ENCODE measurements around the gene ARL16. TPM values are rescaled to one million over a fixed set of nuclear protein-coding genes. Genes with fewer than 3 reads are reported as not detected.

ARL16 gene
- total and polyA plus RNA-seq, 3 experiments from 2014 or later: 16.3 to 33.0 (median 19.7) TPM

GRCh38 chr17:81702934-81703746 is 19.5 kb upstream of the ARL16 start, which contains the start of gene MRPL12:
TSS of gene MRPL12 (plus strand) at chr17:81703367. CDS start at chr17:81703502, 135 bp downstream.
- Mint-ChIP-seq H3K4me3 (peak within 1 kb of the TSS; percentile 85 to 99 (median 90)), H3K4me1 (peaks cover 19 to 41% (median 23%) of the 10 kb centered on the region in 3 donors), H3K27ac (peak within 1 kb of the TSS; percentile 94 to 98 (median 96)), H3K36me3 (peaks cover 0 to 57% (median 4%) of the 10 kb centered on the region in 3 donors), H3K27me3 (no peaks in the 10 kb centered on the region), H3K9me3 (no peaks in the 10 kb centered on the region)
- POLR2A ChIA-PET: interaction anchor here (1.0 to 2.8 kb wide), 8 partner anchors 8 to 320 kb away, joined by 3 to 38 read pairs (median 4); partner anchors contain the start of genes ARHGDIA, ARL16, CENPX and HGS
- Histone ChIP-seq H3K27me3 (ENCODE audit: insufficient read depth, low read length, poor library complexity, severe bottlenecking) (no peaks in the 10 kb centered on the region), H3K4me1 (ENCODE audit: insufficient read depth, low read length) (peaks cover 31% of the 10 kb centered on the region), H3K9me3 (ENCODE audit: low read length) (no peaks in the 10 kb centered on the region), H3K36me3 (ENCODE audit: insufficient read depth, low read length) (peaks cover 11% of the 10 kb centered on the region), H3K4me3 (ENCODE audit: low read length) (peak within 1 kb of the TSS; percentile 63), H3K27ac (ENCODE audit: low read depth, low read length) (peak within 1 kb of the TSS; percentile 91)
- CTCF ChIA-PET: interaction anchor here (1.4 to 2.2 kb wide), 2 partner anchors 19 to 335 kb away, joined by 3 to 12 read pairs; partner anchors contain the start of genes ARL16, DCXR and HGS
- peak; percentile 84 to 92 (median 85) for DNase-seq

- DNase-seq: no peak
- POLR2A ChIA-PET: interaction anchor here (0.6 to 2.8 kb wide), 3 partner anchors 18 to 267 kb away, joined by 3 to 38 read pairs (median 4); partner anchors contain the start of genes ARL16 and HGS
- peak overlapping the region; percentile 85 to 99 (median 90) for H3K4me3 Mint-ChIP-seq
- no peaks in the 10 kb centered on the region for H3K9me3 Mint-ChIP-seq
- no peak overlapping the region for H3K4me3 ChIP-seq (ENCODE audit: low read length)
- H3K27me3 Mint-ChIP-seq: no peaks in the 10 kb centered on the region
- H3K27ac ChIP-seq (ENCODE audit: low read depth, low read length): peak overlapping the region; percentile 91
- H3K27ac Mint-ChIP-seq: peak overlapping the region; percentile 47 to 98 (median 95)
- peaks cover 19 to 41% (median 25%) of the 10 kb centered on the region in 3 donors for H3K4me1 Mint-ChIP-seq
- no peaks in the 10 kb centered on the region for H3K27me3 ChIP-seq (ENCODE audit: insufficient read depth, low read length, poor library complexity, severe bottlenecking)
- peaks cover 31% of the 10 kb centered on the region for H3K4me1 ChIP-seq (ENCODE audit: insufficient read depth, low read length)
- peaks cover 0 to 63% (median 4%) of the 10 kb centered on the region in 3 donors for H3K36me3 Mint-ChIP-seq
- CTCF ChIA-PET: interaction anchor here (0.9 kb wide), 1 partner anchor 158 kb away, joined by 3 read pairs; no protein-coding TSS in a partner anchor
- peaks cover 22% of the 10 kb centered on the region for H3K36me3 ChIP-seq (ENCODE audit: insufficient read depth, low read length)
- H3K9me3 ChIP-seq (ENCODE audit: low read length): no peaks in the 10 kb centered on the region
These were observed 17.9 kb upstream of the ARL16 start for GRCh38 chr17:81701288-81702071.

- Mint-ChIP-seq H3K4me1 (peaks cover 19 to 37% (median 25%) of the 10 kb centered on the region in 3 donors), H3K4me3 (peak overlapping the region in 5 of 7 donors; percentile 8 to 99 (median 80)), H3K27me3 (no peaks in the 10 kb centered on the region), H3K27ac (peak overlapping the region; percentile 29 to 96 (median 53)), H3K9me3 (no peaks in the 10 kb centered on the region), H3K36me3 (peaks cover 0 to 63% (median 1%) of the 10 kb centered on the region in 3 donors)
- no peak for DNase-seq
- Histone ChIP-seq H3K4me1 (ENCODE audit: insufficient read depth, low read length) (peaks cover 31% of the 10 kb centered on the region), H3K36me3 (ENCODE audit: insufficient read depth, low read length) (peaks cover 23% of the 10 kb centered on the region), H3K9me3 (ENCODE audit: low read length) (no peaks in the 10 kb centered on the region), H3K4me3 (ENCODE audit: low read length) (no peak overlapping the region), H3K27me3 (ENCODE audit: insufficient read depth, low read length, poor library complexity, severe bottlenecking) (no peaks in the 10 kb centered on the region), H3K27ac (ENCODE audit: low read depth, low read length) (no peak overlapping the region)
- ChIA-PET CTCF (no interaction called here), POLR2A (interaction anchor here (2.8 kb wide), 1 partner anchor 17 kb away, joined by 38 read pairs; the partner anchor contains the start of genes ARL16 and HGS)
These were observed 17.0 kb upstream of the ARL16 start for GRCh38 chr17:81700353-81701287.

DNA sequence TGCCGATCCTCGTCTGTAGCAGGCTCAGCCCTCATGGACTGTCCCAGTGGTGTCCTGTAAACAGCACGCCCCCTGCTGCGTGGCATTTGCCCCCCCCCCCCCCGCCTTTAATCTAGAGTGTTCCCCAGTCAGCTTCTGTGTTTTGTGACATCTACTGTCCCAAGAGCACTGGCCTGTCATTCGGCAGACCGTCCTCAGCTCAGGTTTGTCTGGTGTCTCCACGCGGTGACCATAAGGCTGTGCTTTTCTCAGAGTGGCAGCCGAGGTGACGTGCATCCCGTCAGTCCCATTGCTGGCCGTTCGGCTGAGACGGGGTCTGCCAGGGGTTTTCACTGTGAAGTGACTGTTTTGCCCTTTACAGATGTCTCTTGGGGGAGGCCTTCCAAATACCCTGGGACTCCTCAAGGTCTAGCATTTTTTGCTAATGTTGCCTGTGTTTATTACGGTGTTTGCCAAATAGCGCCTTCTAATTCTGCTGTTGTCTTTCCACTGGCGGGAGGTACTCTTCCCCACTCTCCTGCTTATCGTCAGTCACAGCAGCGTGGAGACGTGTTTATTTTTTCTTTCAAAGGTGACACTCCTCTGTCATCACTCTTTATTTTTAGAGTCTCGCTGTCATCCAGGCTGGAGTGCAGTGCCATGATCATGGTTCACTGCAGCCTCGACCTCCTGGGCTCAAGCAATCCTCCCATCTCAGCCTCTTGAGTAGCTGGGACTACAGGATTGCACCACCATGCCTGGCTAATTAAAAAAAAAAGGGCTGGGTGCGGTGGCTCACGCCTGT is 13.9 kb upstream of the ARL16 start:
- no peak for DNase-seq
- no peaks in the 10 kb centered on the region for H3K27me3 Mint-ChIP-seq
- peak overlapping the region in 1 of 7 donors; percentile 40 for H3K4me3 Mint-ChIP-seq
- CTCF ChIA-PET: no interaction called here
- H3K27ac ChIP-seq (ENCODE audit: low read depth, low read length): no peak overlapping the region
- H3K36me3 Mint-ChIP-seq: peaks cover 0 to 76% (median 0%) of the 10 kb centered on the region in 3 donors
- POLR2A ChIA-PET: no interaction called here
- H3K4me1 Mint-ChIP-seq: peaks cover 5 to 22% (median 12%) of the 10 kb centered on the region in 3 donors
- no peak overlapping the region for H3K4me3 ChIP-seq (ENCODE audit: low read length)
- peak overlapping the region in 3 of 8 donors; percentile 22 to 50 (median 26) for H3K27ac Mint-ChIP-seq
- peaks cover 23% of the 10 kb centered on the region for H3K36me3 ChIP-seq (ENCODE audit: insufficient read depth, low read length)
- H3K9me3 Mint-ChIP-seq: no peaks in the 10 kb centered on the region
- no peaks in the 10 kb centered on the region for H3K27me3 ChIP-seq (ENCODE audit: insufficient read depth, low read length, poor library complexity, severe bottlenecking)
- no peaks in the 10 kb centered on the region for H3K9me3 ChIP-seq (ENCODE audit: low read length)
- H3K4me1 ChIP-seq (ENCODE audit: insufficient read depth, low read length): peaks cover 18% of the 10 kb centered on the region

GRCh38 chr17:81696218-81696941 is 12.8 kb upstream of the ARL16 start:
- Histone ChIP-seq H3K27ac (ENCODE audit: low read depth, low read length) (no peak overlapping the region), H3K27me3 (ENCODE audit: insufficient read depth, low read length, poor library complexity, severe bottlenecking) (no peaks in the 10 kb centered on the region), H3K4me3 (ENCODE audit: low read length) (no peak overlapping the region), H3K9me3 (ENCODE audit: low read length) (no peaks in the 10 kb centered on the region), H3K4me1 (ENCODE audit: insufficient read depth, low read length) (peaks cover 8% of the 10 kb centered on the region), H3K36me3 (ENCODE audit: insufficient read depth, low read length) (peaks cover 31% of the 10 kb centered on the region)
- no peaks in the 10 kb centered on the region for H3K27me3 Mint-ChIP-seq
- H3K4me3 Mint-ChIP-seq: no peak overlapping the region
- H3K4me1 Mint-ChIP-seq: peaks cover 0 to 11% (median 6%) of the 10 kb centered on the region in 3 donors
- H3K27ac Mint-ChIP-seq: peak overlapping the region in 1 of 8 donors; percentile 21
- H3K36me3 Mint-ChIP-seq: peaks cover 0 to 80% (median 0%) of the 10 kb centered on the region in 3 donors
- no peak for DNase-seq
- ChIA-PET POLR2A (interaction anchor here (1.3 kb wide), 1 partner anchor 13 kb away, joined by 4 read pairs; the partner anchor contains the start of gene ARL16), CTCF (no interaction called here)
- no peaks in the 10 kb centered on the region for H3K9me3 Mint-ChIP-seq

DNA sequence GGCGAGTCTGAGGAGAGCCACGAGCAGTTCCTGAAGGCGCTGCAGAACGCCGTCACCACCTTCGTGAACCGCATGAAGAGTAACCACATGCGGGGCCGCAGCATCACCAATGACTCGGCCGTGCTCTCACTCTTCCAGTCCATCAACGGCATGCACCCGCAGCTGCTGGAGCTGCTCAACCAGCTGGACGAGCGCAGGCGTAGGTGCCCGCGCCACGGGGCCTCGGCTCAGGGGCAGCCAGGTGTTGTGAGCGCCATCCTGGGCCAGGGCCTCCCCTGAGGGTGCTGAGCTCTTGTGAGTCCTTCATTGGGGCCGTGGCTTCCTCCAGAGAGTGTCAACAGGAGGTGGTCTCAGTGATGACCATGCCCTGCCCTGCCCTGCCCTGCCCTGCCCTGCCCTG is 12.2 kb upstream of the ARL16 start:
- CTCF ChIA-PET: no interaction called here
- H3K27ac ChIP-seq (ENCODE audit: low read depth, low read length): no peak overlapping the region
- H3K36me3 ChIP-seq (ENCODE audit: insufficient read depth, low read length): peaks cover 31% of the 10 kb centered on the region
- no peak overlapping the region for H3K27ac Mint-ChIP-seq
- H3K4me3 ChIP-seq (ENCODE audit: low read length): no peak overlapping the region
- no peaks in the 10 kb centered on the region for H3K27me3 Mint-ChIP-seq
- H3K4me1 Mint-ChIP-seq: peaks cover 0 to 5% (median 4%) of the 10 kb centered on the region in 3 donors
- no peak overlapping the region for H3K4me3 Mint-ChIP-seq
- no peaks in the 10 kb centered on the region for H3K9me3 Mint-ChIP-seq
- H3K36me3 Mint-ChIP-seq: peaks cover 0 to 80% (median 0%) of the 10 kb centered on the region in 3 donors
- H3K27me3 ChIP-seq (ENCODE audit: insufficient read depth, low read length, poor library complexity, severe bottlenecking): no peaks in the 10 kb centered on the region
- DNase-seq: no peak
- H3K9me3 ChIP-seq (ENCODE audit: low read length): no peaks in the 10 kb centered on the region
- POLR2A ChIA-PET: interaction anchor here (1.3 kb wide), 1 partner anchor 13 kb away, joined by 4 read pairs; the partner anchor contains the start of gene ARL16
- peaks cover 2% of the 10 kb centered on the region for H3K4me1 ChIP-seq (ENCODE audit: insufficient read depth, low read length)

Measured in CD8-positive, alpha-beta memory T cell (primary cell).